Measurements from ENCODE around the gene RIMKLB. TPM values are rescaled to one million over a fixed set of nuclear protein-coding genes. Genes with fewer than 3 reads are reported as not detected.
"Not testable (repeated sequence)": the region's sequence is repeated elsewhere in the genome, so short reads cannot be mapped to it uniquely, and the experiment has no call there.

Gene RIMKLB
- total RNA-seq, 1 donor from 2014 or later, result 49.1 TPM

GRCh38 chr12:8773461-8773860 lies 75.7 kb downstream of the RIMKLB start:
- DNase-seq (ENCODE audit: low read depth), result no peak

- no peak for DNase-seq (ENCODE audit: low read depth)
Observed at GRCh38 chr12:8779281-8779680, 81.5 kb downstream of the RIMKLB start.

DNA sequence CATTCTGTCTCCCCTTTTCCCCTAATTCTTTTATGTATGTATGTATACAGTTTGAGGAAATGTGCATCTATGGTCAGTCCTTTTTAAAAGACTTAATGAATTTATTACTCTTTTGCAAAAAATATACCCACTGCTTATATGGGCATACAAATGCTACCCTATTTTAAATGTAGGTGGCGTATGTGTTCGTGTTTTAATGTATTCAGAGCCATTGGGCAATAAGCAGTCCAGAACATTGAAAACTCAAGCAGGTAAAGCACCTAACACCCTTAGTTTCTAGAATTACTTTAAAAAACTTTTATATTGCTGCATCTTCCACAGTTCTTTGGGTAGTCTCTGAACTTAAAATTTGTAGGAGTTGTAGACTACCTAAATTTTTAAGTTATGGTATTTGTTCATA lies 82.1 kb downstream of the RIMKLB start:
- no peak for DNase-seq (ENCODE audit: low read depth)

- peak; percentile 58 for DNase-seq (ENCODE audit: low read depth)
Observed at GRCh38 chr12:8780389-8780788, 82.6 kb downstream of the RIMKLB start.

- no peak for DNase-seq (ENCODE audit: low read depth)
Observed at GRCh38 chr12:8781381-8782127, 83.8 kb downstream of the RIMKLB start.

GRCh38 chr12:8784290-8784888 lies 86.6 kb downstream of the RIMKLB start:
- DNase-seq (ENCODE audit: low read depth), result no peak

GRCh38 chr12:8785499-8785898 lies 87.7 kb downstream of the RIMKLB start:
- DNase-seq (ENCODE audit: low read depth), result no peak

- not testable (repeated sequence) for DNase-seq (ENCODE audit: low read depth)
Observed at GRCh38 chr12:8787206-8787605, 89.4 kb downstream of the RIMKLB start.

GRCh38 chr12:8788706-8789105 lies 90.9 kb downstream of the RIMKLB start:
- not testable (repeated sequence) for DNase-seq (ENCODE audit: low read depth)

DNA sequence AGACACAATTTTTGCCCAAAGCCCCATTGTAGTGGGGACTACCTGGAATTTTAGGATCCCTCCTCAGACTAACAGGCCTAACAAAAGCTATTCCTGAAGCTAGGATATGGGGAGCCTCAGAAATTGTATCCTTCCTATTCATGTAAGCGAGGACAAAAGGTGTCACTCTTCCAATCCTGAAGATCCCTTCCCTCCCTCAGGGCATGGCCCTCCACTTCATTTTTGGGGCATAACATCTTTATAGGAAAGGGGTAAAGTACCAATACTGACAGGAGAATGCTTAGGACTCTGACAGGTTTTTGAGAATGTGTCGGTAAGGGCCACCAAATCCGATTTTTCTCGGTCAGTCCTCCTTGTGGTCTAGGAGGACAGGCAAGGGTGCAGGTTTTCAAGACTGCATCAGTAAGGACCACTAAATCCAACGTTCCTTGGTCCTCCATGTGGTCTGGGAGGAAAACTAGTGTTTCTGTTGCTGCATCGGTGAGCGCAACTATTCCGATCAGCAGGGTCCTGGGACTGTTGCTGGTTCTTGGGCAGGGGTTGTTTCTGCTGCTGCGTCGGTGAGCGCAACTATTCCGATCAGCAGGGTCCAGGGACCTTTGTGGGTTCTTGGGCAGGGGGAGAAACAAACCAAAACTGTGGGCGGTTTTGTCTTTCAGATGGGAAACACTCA lies 91.7 kb downstream of the RIMKLB start:
- DNase-seq (ENCODE audit: low read depth), result not testable (repeated sequence)

GRCh38 chr12:8793226-8793625 lies 95.4 kb downstream of the RIMKLB start:
- DNase-seq (ENCODE audit: low read depth), result not testable (repeated sequence)

GRCh38 chr12:8794611-8795010 lies 96.8 kb downstream of the RIMKLB start:
- not testable (repeated sequence) for DNase-seq (ENCODE audit: low read depth)

- no peak for DNase-seq (ENCODE audit: low read depth)
Observed at GRCh38 chr12:8796831-8797626, 99.2 kb downstream of the RIMKLB start.

GRCh38 chr12:8801213-8801612 lies 103.4 kb downstream of the RIMKLB start:
- DNase-seq (ENCODE audit: low read depth), result not testable (repeated sequence)

DNA sequence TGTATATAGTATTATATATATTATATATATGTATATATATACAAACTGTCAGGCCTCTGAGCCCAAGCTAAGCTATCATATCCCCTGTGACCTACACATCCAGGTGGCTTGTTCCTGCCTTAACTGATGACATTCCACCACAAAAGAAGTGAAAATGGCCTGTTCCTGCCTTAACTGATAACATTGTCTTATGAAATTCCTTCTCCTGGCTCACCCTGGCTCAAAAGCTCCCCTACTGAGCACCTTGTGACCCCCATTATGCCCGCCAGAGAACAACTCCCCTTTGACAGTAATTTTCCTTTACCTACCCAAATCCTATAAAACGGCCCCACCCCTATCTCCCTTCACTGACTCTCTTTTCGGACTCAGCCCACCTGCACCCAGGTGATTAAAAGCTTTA lies 107.0 kb downstream of the RIMKLB start:
- DNase-seq (ENCODE audit: low read depth), result not testable (repeated sequence)

DNA sequence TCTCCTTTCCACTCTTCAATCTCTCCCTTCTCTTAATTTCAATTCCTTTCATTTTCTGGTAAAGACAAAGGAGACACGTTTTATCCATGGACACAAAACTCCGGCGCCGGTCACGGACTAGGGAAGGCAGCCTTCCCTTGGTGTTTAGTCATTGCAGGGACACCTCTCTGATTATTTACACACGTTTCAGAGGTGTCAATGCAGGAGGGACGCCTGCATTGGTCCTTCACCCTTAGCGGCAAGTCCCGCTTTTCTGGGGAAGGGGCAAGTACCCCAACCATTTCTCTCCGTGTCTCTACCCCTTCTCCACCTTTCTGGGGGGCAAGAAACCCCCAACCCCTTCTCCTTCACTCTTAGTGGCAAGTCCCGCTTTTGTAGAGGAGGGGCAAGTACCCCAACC lies 107.7 kb downstream of the RIMKLB start:
- DNase-seq (ENCODE audit: low read depth), result not testable (repeated sequence)

DNA sequence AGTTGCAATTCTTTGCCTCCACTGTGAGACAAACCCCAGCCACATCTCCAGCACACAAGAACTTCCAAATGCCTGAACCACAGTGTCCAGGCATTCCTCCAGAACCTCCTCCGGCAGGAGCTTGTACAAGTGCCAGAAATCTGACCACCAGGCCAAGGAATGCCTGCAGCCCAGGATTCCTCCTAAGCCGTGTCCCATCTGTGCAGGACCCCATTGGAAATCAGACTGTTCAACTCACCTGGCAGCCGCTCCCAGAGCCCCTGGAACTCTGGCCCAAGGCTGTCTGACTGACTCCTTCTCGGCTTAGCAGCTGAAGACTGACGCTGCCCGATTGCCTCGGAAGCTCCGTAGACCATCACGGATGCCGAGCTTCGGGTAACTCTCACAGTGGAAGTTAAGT lies 109.3 kb downstream of the RIMKLB start:
- not testable (repeated sequence) for DNase-seq (ENCODE audit: low read depth)

- DNase-seq (ENCODE audit: low read depth), result not testable (repeated sequence)
Observed at GRCh38 chr12:8810112-8810511, 112.3 kb downstream of the RIMKLB start.

GRCh38 chr12:8813572-8814357 lies 116.0 kb downstream of the RIMKLB start:
- no peak for DNase-seq (ENCODE audit: low read depth)

DNA sequence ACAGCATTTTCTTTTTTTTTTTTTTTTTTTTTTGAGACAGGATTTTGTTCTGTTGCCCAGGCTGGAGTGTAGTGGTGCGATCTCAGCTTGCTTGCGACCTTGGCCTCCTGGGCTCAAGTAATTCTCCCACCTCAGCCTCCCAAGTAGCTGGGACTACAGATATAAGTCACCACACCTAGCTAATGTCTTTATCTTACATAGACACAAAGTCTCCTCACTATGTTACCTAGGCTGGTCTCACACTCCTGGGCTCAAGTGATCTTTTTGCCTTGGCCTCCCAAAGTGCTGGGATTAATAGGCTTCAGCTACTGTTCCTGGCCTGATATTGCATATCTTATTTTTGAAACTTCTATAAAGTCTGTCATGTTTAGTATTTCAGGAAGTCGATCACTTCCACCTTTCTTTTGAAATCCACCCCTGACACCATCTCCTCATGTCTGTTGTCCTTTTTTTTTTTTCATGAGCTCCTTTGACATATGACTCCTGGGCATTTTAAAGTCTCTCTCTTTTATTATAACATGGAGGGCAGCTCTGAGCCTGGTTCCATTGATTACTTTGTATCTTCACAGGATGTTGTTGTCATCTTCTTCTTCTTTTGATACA lies 118.8 kb downstream of the RIMKLB start:
- DNase-seq (ENCODE audit: low read depth), result no peak

- no peak for DNase-seq (ENCODE audit: low read depth)
Observed at GRCh38 chr12:8817856-8818255, 120.1 kb downstream of the RIMKLB start.

All from renal cortical epithelial cell (primary cell).